ENCODE data around the gene FARP2. TPM values are rescaled to one million over a fixed set of nuclear protein-coding genes. Genes with fewer than 3 reads are reported as not detected.
A peak's percentile ranks its signal among the peaks of the same experiment; 100 is the strongest.

Gene FARP2
- total RNA-seq, 1 donor from 2014 or later, result 65.0 TPM

DNA sequence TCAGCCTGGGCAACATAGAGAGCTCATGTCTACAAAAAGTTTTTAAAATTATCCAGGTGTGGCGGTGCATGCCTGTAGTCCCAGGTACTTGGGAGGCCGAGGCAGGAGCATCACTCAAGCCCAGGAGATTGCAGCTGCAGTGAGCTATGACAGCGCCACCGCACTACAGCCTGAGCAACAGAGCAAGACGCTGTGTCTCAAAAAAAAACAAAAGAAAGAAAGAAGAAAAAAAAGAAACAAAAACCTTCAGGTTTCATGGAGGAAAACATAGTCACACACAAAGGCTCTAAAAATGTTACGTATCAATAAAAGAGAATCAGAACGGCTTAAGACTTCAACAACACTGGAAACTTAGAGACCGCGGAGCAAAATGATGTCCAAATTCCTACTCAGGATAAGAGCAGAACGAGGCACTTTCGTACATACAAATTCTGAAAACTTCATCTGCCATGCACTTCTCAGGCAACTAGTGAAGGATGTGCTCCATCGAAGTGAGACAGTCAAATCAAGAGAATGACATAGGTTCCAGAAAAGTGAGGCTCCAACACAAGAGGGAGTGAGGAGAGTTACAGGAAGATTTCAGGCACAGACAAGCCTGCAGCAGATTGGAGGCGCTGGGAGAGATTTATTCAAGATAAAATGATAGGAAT is 45.0 kb upstream of the FARP2 start:
- Mint-ChIP-seq H3K27me3 (ENCODE audit: low read depth, unreplicated experiment) (no peaks in the 10 kb centered on the region), H3K4me3 (ENCODE audit: unreplicated experiment) (peak overlapping the region; percentile 31), H3K4me1 (ENCODE audit: low read depth, unreplicated experiment) (peaks cover 45% of the 10 kb centered on the region), H3K27ac (ENCODE audit: unreplicated experiment) (peak overlapping the region; percentile 89), H3K9me3 (ENCODE audit: unreplicated experiment) (no peaks in the 10 kb centered on the region), H3K36me3 (ENCODE audit: low read depth, unreplicated experiment) (no peaks in the 10 kb centered on the region)
- Histone ChIP-seq H3K27me3 (ENCODE audit: insufficient read depth, low read length) (no peaks in the 10 kb centered on the region), H3K27ac (ENCODE audit: low read depth, low read length) (no peak overlapping the region), H4K20me1 (ENCODE audit: insufficient read depth, low read length) (peaks cover 60% of the 10 kb centered on the region), H3K79me2 (ENCODE audit: insufficient read depth, low read length) (peaks cover 93% of the 10 kb centered on the region), H3K36me3 (ENCODE audit: insufficient read depth, low read length) (no peaks in the 10 kb centered on the region), H2AFZ (ENCODE audit: low read depth, low read length) (no peak overlapping the region), H3K4me1 (ENCODE audit: insufficient read depth, low read length) (peaks cover 44% of the 10 kb centered on the region), H3K9ac (ENCODE audit: low read length) (no peak overlapping the region), H3K9me3 (ENCODE audit: insufficient read depth, low read depth, low read length) (no peaks in the 10 kb centered on the region), H3K4me2 (ENCODE audit: low read length) (no peak overlapping the region), H3K4me3 (ENCODE audit: insufficient read depth, low read depth, low read length) (no peak overlapping the region)
- TF ChIP-seq EZH2 (IDR thresholded peaks at IDR 0.05; ENCODE audit: insufficient read depth, low read length), result no peak
- TF ChIP-seq, protein P1, sequence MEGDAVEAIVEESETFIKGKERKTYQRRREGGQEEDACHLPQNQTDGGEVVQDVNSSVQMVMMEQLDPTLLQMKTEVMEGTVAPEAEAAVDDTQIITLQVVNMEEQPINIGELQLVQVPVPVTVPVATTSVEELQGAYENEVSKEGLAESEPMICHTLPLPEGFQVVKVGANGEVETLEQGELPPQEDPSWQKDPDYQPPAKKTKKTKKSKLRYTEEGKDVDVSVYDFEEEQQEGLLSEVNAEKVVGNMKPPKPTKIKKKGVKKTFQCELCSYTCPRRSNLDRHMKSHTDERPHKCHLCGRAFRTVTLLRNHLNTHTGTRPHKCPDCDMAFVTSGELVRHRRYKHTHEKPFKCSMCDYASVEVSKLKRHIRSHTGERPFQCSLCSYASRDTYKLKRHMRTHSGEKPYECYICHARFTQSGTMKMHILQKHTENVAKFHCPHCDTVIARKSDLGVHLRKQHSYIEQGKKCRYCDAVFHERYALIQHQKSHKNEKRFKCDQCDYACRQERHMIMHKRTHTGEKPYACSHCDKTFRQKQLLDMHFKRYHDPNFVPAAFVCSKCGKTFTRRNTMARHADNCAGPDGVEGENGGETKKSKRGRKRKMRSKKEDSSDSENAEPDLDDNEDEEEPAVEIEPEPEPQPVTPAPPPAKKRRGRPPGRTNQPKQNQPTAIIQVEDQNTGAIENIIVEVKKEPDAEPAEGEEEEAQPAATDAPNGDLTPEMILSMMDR (IDR thresholded peaks at IDR 0.05; ENCODE audit: insufficient read depth, low read depth, low read length), result no peak
- FAIRE-seq (no peak), DNase-seq (ENCODE audit: low read depth) (no peak)

DNA sequence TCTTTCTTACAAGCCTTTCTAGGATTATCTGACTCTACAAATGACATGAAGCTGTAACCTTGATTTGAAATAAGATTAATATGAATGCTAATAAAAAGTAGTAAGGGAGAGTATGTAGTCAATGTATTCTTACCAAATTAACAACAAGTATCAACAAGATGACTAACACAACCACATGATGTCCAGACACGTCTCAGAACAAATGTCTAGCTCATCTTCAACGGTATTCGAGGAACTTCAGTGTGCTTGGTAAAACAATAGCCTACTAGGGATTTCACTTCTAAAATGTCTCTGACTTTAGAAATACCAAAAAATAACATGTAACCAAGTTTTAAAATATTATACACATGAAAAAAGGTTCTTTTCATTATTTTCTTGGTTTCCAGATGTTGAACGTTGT is 44.0 kb upstream of the FARP2 start:
- no peaks in the 10 kb centered on the region for H3K9me3 Mint-ChIP-seq (ENCODE audit: unreplicated experiment)
- Histone ChIP-seq H4K20me1 (ENCODE audit: insufficient read depth, low read length) (peaks cover 61% of the 10 kb centered on the region), H3K27me3 (ENCODE audit: insufficient read depth, low read length) (no peaks in the 10 kb centered on the region), H3K79me2 (ENCODE audit: insufficient read depth, low read length) (peaks cover 93% of the 10 kb centered on the region), H3K4me3 (ENCODE audit: insufficient read depth, low read depth, low read length) (no peak overlapping the region), H3K36me3 (ENCODE audit: insufficient read depth, low read length) (no peaks in the 10 kb centered on the region), H3K4me2 (ENCODE audit: low read length) (peak overlapping the region; percentile 24), H3K4me1 (ENCODE audit: insufficient read depth, low read length) (peaks cover 47% of the 10 kb centered on the region), H3K9me3 (ENCODE audit: insufficient read depth, low read depth, low read length) (no peaks in the 10 kb centered on the region), H3K9ac (ENCODE audit: low read length) (no peak overlapping the region), H3K27ac (ENCODE audit: low read depth, low read length) (no peak overlapping the region), H2AFZ (ENCODE audit: low read depth, low read length) (no peak overlapping the region)
- H3K27me3 Mint-ChIP-seq (ENCODE audit: low read depth, unreplicated experiment), result no peaks in the 10 kb centered on the region
- H3K27ac Mint-ChIP-seq (ENCODE audit: unreplicated experiment), result peak overlapping the region; percentile 89
- DNase-seq (ENCODE audit: low read depth) (peak; percentile 60), FAIRE-seq (no peak)
- peaks cover 45% of the 10 kb centered on the region for H3K4me1 Mint-ChIP-seq (ENCODE audit: low read depth, unreplicated experiment)
- TF ChIP-seq EZH2 (IDR thresholded peaks at IDR 0.05; ENCODE audit: insufficient read depth, low read length), result no peak
- TF ChIP-seq, protein P1 (IDR thresholded peaks at IDR 0.05; ENCODE audit: insufficient read depth, low read depth, low read length), result no peak
- peak overlapping the region; percentile 1 for H3K4me3 Mint-ChIP-seq (ENCODE audit: unreplicated experiment)
- H3K36me3 Mint-ChIP-seq (ENCODE audit: low read depth, unreplicated experiment), result no peaks in the 10 kb centered on the region

DNA sequence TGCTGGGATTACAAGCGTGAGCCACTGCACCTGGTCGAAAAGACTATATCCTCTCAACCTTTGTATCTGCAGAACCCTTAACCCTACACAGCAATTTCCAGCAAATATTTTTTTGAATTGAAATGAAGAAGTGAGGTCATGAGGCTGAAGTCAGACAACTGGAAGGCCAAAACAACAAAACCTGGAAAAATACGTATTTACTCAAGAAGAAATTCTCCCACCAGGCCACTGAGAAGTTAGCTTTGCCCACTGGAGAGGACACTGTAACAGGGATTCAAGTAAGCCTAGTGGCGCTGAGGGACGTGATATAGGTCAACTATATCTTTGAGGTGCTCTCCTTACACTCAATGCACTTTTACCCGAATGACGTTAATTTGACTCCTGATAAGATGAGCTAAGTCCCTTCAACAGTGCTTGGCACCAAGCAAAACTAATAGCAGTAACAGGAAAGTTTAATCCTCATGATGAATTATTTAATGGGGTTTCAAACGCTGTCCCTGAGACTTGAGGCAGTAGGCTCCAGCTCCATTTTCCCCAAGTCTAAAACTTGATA is 42.5 kb upstream of the FARP2 start:
- DNase-seq (ENCODE audit: low read depth), result no peak
- H3K36me3 ChIP-seq (ENCODE audit: insufficient read depth, low read length), result peaks cover 6% of the 10 kb centered on the region
- Mint-ChIP-seq H3K27ac (ENCODE audit: unreplicated experiment) (peak overlapping the region; percentile 97), H3K4me1 (ENCODE audit: low read depth, unreplicated experiment) (peaks cover 45% of the 10 kb centered on the region), H3K9me3 (ENCODE audit: unreplicated experiment) (no peaks in the 10 kb centered on the region), H3K36me3 (ENCODE audit: low read depth, unreplicated experiment) (no peaks in the 10 kb centered on the region), H3K4me3 (ENCODE audit: unreplicated experiment) (peak overlapping the region; percentile 91), H3K27me3 (ENCODE audit: low read depth, unreplicated experiment) (no peaks in the 10 kb centered on the region)
- H3K4me2 ChIP-seq (ENCODE audit: low read length), result peak overlapping the region; percentile 98
- H4K20me1 ChIP-seq (ENCODE audit: insufficient read depth, low read length), result peaks cover 61% of the 10 kb centered on the region
- H3K79me2 ChIP-seq (ENCODE audit: insufficient read depth, low read length), result peaks cover 93% of the 10 kb centered on the region
- TF ChIP-seq, protein P1 (IDR thresholded peaks at IDR 0.05; ENCODE audit: insufficient read depth, low read depth, low read length), result no peak
- H3K9me3 ChIP-seq (ENCODE audit: insufficient read depth, low read depth, low read length), result no peaks in the 10 kb centered on the region
- peak overlapping the region; percentile 98 for H3K4me3 ChIP-seq (ENCODE audit: insufficient read depth, low read depth, low read length)
- no peak overlapping the region for H3K27ac ChIP-seq (ENCODE audit: low read depth, low read length)
- peaks cover 49% of the 10 kb centered on the region for H3K4me1 ChIP-seq (ENCODE audit: insufficient read depth, low read length)
- H3K9ac ChIP-seq (ENCODE audit: low read length), result peak overlapping the region; percentile 100
- no peaks in the 10 kb centered on the region for H3K27me3 ChIP-seq (ENCODE audit: insufficient read depth, low read length)
- no peak for FAIRE-seq
- no peak overlapping the region for H2AFZ ChIP-seq (ENCODE audit: low read depth, low read length)

All from astrocyte (in vitro differentiated cells and primary cell).